Measurements from ENCODE around the gene JMY. TPM values are rescaled to one million over a fixed set of nuclear protein-coding genes. Genes with fewer than 3 reads are reported as not detected.

The JMY gene
- total RNA-seq, 1 experiment from 2014 or later = 15.2 TPM

- no peaks in the 10 kb centered on the region for H4K20me1 ChIP-seq (ENCODE audit: control insufficient read depth, insufficient read depth, insufficient read length)
- no peak overlapping the region for H2BK12ac ChIP-seq (ENCODE audit: insufficient read length, low read depth, low read length)
- H3K4me2 ChIP-seq (ENCODE audit: insufficient read depth, insufficient read length, low read length) = no peak overlapping the region
- H3K23me2 ChIP-seq (ENCODE audit: insufficient read length, low read depth, low read length, poor library complexity, severe bottlenecking) = no peaks in the 10 kb centered on the region
- H3K36me3 Mint-ChIP-seq (ENCODE audit: insufficient read depth in 1 of 3, low read depth in 3 of 3) = peaks cover 4 to 14% (median 7%) of the 10 kb centered on the region in 3 experiments; a peak in 6 of 7 replicates
- no peak overlapping the region for H3T11ph ChIP-seq (ENCODE audit: low read length)
- no peaks in the 10 kb centered on the region for H3K79me2 ChIP-seq (ENCODE audit: insufficient read depth, low read length)
- no peak overlapping the region for H2BK120ac ChIP-seq (ENCODE audit: low read depth, low read length, poor library complexity, severe bottlenecking)
- no peak overlapping the region for H4K5ac ChIP-seq (ENCODE audit: insufficient read length, low read depth, low read length)
- no peak for TF ChIP-seq CTCF (conservative IDR thresholded peaks at IDR 0.05)
- no peak overlapping the region for H2BK15ac ChIP-seq (ENCODE audit: low read depth, low read length)
- no peak overlapping the region for H2BK20ac ChIP-seq (ENCODE audit: low read depth, low read length, poor library complexity, severe bottlenecking)
- no peaks in the 10 kb centered on the region for H3K79me1 ChIP-seq (ENCODE audit: insufficient read depth, low read depth, low read length, poor library complexity, severe bottlenecking)
- no CpG with 5 or more reads among the region's 2 CpGs for WGBS (ENCODE audit: extremely low coverage, insufficient read length, low lambda C conversion rate)
- H3K9me3 Mint-ChIP-seq = peaks cover 19 to 22% of the 10 kb centered on the region in 2 experiments
- no peak overlapping the region for H4K91ac ChIP-seq (ENCODE audit: insufficient read length, low read depth, low read length)
- DNase-seq = no peak
- H3K4me1 Mint-ChIP-seq = no peaks in the 10 kb centered on the region
- no peak overlapping the region for H4K8ac ChIP-seq (replicated peaks; ENCODE audit: insufficient read length, low read depth, low read length)
- no peak overlapping the region for H3K18ac ChIP-seq (ENCODE audit: insufficient read length, low read depth, low read length)
- no peak overlapping the region for H2AFZ ChIP-seq (ENCODE audit: low read length)
- H3K9me3 ChIP-seq (ENCODE audit: control insufficient read depth, low read depth, low read length) = no peaks in the 10 kb centered on the region
- H3K9ac ChIP-seq (ENCODE audit: extremely low read depth, insufficient read length, low read length) = no peak overlapping the region
- H2BK5ac ChIP-seq (ENCODE audit: insufficient read length, low read length) = no peak overlapping the region
- no peak overlapping the region for H3K4ac ChIP-seq (ENCODE audit: low read depth, low read length)
- H3K27me3 ChIP-seq (ENCODE audit: insufficient read depth, low read length) = no peaks in the 10 kb centered on the region
- no peak overlapping the region for H3K14ac ChIP-seq (ENCODE audit: insufficient read depth, low read length)
- no peak overlapping the region for H2AK5ac ChIP-seq (ENCODE audit: insufficient read length, low read length)
- no peaks in the 10 kb centered on the region for H3K27me3 Mint-ChIP-seq (ENCODE audit: low read depth)
- H3K56ac ChIP-seq (ENCODE audit: insufficient read length, low read depth, low read length) = no peak overlapping the region
- H3K27ac Mint-ChIP-seq = no peak overlapping the region; a peak in 1 of 7 replicates
- no peak overlapping the region for H3K27ac ChIP-seq (ENCODE audit: insufficient read length, low read depth, low read length)
- H3K4me3 Mint-ChIP-seq = no peak overlapping the region
- H3K4me1 ChIP-seq (ENCODE audit: insufficient read depth, low read length) = no peaks in the 10 kb centered on the region
- H3K23ac ChIP-seq (ENCODE audit: insufficient read length, low read depth, low read length) = no peak overlapping the region
Observed at GRCh38 chr5:79349881-79350280, 114.0 kb downstream of the JMY start.
